Effector CD4-positive, alpha-beta T cell (primary cell): ENCODE measurements around the gene CADM2.

Experiments used
- DNase-seq: peaks from one replicate; pipeline ENCODE4 v3.0.0-alpha.2; 2020

CADM2 gene

DNA sequence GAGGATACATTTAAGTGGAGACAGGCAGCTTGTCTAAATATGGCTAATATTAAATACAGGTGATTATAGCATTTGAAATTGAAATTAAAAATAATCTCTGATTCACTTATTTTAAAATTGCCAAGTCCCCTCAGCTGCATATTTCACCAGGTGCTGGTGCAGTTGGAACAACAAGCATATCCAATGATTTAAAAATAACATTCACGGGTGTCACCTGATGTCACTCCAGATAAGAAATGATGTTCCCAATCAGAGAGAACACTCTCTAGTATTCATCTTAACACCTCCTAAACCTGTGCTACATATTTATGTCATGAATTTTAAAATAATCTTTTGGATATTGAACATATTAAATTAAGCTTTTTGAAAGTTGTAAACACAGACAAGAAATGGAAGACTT lies 249.9 kb downstream of the CADM2 start:
- no peak for DNase-seq

DNA sequence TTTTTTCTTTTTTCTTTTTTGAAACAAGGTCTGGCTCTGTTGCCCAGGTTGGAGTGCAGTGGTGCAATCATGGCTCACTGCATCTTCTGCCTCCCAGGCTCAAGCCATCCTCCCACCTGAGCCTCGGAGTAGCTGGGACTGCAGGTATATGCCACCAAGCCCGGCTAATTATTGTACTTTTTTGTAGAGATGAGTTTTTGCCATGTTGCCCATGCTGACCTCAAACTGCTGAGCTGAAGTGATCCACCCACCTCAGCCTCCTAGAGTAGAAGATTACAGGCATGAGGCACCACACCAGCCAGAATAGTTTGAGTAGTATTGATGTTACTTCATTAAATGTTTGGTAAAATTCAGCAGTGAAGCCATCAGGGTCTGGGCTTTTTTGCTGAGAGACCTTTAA lies 251.8 kb downstream of the CADM2 start:
- DNase-seq = no peak

DNA sequence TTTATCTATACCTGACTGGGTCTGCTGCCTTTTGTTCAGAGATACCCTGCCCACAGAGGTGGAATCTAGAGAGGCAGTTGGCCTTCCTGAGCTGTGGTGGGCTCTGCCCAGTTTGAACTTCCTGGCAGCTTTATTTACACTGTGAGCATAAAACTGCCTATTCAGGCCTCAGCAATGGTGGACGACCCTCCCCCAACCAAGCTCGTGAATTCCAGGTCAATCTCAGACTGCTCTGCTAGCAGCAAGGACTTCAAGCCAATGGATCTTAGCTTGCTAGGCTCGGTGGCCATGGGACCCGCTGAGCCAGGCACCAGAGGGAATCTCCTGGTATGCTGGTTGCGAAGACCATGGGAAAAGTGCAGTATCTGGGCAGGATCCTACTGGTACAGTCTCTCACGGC lies 270.2 kb downstream of the CADM2 start:
- no peak for DNase-seq

DNA sequence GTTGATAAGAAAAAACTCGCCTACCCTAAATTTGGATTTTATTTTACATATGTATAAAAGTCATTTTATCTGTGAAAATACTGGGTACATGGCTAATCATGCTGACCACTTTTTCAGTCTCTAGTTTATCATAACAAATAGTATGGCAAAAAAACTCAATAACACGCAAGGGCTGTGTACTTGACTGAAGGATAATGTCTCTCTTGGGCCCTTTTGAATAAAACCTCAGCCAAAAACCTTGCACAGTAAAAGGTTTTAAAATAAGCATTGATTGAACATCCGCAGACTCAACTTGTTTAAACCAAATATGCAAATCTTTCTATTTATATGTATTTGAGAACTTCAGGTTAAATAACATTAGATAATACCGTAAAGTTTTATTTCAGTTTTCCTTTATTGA lies 285.3 kb downstream of the CADM2 start:
- DNase-seq = no peak

DNA sequence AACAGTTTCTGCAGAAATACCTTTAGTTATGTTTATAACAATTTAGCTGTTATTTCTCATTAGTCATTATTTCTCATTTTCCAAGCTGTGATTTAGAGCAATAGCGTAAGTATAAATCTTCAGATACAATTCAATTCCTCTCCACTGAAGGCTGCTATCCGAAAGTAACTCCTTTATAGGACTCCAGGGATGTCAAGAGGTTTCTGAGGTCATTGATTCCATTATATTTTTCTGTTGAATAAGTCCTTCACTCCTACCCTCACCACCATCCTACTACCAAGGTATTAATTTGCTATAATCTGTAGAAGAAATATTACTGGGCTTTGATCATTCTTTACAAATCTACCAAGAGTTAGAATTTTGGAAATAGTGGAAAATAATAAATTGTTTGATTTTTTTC lies 285.7 kb downstream of the CADM2 start:
- DNase-seq = no peak

DNA sequence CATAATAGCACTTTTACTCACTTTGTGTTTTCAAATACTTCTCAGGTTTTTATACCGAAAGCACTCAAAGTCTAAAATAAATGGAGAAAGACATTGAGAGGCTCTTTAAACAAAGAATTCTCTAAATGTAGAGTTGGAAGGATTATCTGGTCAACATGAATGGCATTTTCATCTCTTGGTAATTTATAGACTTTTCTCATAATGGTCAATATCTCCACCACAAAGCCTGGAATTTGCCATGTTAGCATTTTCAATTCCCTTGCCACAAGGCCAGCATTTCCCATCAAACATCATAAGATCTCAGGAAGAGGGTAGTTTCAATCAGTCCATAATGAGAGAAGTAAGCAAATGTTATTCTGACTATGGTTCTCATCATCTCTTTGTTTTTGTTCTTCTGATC lies 293.0 kb downstream of the CADM2 start:
- no peak for DNase-seq

DNA sequence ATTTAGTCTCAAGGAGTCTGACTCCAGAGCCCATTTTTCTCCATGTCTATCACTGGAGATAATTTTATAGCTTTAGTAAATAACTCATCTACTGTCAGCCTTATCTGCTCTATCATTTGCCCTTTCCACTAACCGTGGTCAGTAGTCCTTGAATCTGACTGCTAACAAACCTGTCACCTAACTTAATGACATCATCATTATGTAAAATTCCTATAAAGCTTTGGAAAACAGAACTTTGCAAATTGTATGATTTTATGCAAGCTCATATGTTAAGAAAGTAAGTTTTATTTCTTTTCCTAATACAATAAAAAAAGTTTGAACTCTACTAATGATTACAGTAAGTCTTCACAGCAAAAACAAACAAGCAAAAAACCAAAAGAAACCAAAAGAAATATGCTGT lies 293.9 kb downstream of the CADM2 start:
- DNase-seq = no peak

DNA sequence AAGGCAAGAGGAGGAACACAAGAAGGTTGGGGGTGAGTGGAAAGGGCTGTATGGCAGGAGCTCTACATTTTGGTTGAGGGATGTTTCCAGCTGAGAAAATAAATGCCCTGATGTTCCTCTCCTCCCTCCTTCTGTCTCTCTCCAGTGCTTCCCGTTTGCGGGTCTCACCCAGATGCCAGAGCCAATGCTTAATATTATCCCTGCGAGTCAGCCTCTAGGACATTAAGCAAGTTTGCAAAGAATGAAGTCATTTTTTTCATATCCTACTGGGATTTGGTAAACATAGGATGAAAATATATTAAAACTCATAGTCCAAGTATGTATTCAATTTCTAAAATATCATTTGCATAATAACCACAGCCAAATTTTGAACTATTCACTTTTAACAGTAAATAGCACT lies 295.9 kb downstream of the CADM2 start:
- no peak for DNase-seq

DNA sequence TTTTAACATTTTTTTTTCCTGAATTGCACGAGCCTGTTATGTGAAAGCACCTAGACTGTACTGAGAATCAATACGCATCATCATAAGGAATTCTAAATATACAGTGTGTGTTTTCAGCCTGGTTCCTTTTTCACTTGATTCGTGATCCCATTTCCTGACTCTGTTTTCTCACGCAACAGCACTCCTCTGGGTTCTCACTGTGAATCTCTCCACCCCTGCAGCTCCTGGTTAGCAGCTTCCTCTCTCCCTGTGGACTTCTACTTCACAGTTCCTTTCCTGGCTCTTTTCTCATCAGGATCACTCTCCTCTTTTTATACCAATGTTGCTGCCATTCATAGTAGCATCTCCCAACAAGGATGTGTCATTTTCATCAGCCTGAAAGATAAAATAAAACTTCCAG lies 297.2 kb downstream of the CADM2 start:
- no peak for DNase-seq

DNA sequence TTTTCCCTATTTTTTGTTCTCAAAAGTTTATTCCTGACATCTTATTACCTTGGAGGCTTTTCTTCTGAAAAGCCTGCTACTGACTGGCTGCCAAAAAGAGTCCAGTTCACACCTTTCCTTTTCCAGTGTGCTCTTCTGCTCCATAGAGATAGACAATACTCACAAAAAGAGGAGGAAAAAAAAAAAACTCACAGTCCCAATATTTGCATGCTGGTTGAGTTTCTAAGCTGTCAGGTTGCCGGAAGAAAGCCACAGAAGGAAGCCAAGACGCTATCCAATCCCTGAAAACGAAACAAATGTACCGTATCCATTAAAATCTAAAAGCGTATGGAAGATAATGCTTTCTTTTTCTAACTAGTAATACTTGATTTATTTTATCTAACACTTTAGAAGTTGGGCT lies 299.5 kb downstream of the CADM2 start:
- no peak for DNase-seq

DNA sequence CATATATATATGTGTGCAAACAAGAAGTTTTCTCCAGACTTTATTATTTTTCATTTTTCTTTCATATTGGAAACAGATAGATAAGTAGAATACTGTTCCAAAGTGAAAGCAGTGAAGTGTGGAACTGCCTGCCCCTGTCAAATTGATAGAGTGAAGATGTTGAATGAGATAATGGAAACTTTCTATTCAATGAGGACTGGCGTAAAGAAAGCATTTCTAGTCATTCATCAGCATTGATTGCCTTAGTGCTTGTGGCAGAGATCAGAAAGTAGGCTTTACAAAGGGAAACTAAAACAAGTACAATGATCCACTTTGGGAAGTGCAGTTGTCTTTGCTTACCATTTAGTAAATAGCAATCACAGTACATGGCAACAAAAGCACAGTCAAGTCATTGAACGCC lies 300.0 kb downstream of the CADM2 start:
- no peak for DNase-seq

DNA sequence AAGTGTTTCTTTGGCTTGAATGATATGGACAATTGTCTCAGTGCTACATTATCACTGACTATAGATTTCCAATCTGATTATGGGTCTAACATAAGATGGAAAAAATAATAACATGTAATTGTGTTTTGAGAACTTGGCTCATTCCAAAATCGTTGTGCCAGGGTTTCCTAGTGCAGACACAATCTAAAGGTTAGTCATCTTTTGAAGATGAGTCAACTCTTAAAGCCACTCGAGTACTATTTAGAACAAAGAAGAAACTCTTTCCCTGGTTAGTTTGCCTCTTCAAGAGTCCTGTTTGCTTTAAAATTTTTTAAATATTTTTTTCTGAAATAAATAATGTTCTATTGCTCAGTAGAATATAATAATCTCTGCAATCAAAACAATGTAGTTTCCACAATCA lies 301.0 kb downstream of the CADM2 start:
- DNase-seq = no peak

DNA sequence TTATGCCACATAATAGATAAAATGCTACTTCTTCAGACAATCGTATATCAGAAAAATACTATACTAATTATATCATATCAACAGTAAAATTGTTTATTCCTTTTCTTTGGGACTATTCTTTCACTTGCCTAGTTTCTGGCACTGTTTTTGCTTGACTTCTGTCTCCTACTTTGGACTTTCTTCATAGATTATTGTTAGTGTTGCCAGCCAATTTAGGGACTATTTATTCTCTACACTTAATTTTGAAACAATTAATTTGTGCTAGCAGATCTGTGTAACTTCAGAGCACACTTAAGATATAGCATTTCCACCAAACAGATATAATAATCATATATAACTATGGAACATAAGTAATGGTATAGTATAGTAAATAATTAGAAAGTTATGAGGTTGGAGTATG lies 305.6 kb downstream of the CADM2 start:
- no peak for DNase-seq

DNA sequence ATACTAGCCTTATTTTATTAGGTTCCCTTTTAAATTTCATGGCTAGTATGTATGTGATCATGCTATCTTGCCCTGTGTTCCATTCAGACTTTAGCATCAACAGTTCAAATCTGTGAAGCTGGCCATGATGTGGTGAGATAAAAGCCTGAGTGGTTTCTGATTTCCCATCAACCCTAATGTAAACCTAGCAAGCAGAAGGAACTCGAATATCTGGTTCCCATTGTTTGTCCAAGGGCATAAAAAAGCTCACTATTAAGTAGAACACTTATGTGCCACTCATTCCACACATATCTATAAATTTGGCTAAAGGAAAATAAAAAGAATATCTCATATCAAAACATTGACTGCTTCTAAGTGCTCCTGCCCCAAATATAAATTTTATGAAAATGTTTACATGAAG lies 311.7 kb downstream of the CADM2 start:
- DNase-seq = no peak

DNA sequence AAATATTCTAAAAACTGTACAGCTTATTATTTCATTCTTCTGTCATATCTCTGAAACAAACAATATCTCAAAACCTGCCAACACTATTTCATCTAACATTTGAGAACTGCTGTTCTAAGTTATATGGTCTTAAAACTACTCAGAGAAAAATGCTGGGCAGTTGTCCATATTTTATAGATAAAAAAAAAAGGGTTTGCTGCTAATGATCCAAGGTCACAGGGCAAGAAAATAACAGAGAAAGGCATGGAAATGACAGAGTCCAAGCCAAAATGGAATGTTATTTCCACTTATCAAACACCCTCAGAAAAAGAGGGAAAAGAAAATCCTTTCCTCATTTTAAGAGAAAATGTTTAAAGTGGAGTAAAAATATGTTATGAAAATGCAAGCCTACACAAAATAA lies 313.1 kb downstream of the CADM2 start:
- no peak for DNase-seq

DNA sequence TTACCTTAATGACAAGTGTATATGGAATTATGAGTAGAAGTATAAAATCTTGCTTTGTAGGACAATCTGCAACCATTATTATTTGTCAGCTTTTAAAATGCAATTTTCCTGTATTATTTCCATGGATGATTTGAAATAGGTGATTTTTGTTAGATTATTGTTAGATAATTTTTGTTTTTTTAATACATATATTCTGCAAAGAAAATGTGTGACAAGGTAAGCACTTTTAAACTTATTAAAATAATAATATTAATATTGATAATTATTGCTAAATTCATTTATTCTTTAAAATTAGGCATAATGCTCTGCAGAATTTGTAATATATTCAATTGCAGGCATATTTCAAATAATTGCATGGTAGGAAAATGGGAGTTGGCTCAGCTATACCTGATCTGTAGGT lies 329.5 kb downstream of the CADM2 start:
- no peak for DNase-seq

DNA sequence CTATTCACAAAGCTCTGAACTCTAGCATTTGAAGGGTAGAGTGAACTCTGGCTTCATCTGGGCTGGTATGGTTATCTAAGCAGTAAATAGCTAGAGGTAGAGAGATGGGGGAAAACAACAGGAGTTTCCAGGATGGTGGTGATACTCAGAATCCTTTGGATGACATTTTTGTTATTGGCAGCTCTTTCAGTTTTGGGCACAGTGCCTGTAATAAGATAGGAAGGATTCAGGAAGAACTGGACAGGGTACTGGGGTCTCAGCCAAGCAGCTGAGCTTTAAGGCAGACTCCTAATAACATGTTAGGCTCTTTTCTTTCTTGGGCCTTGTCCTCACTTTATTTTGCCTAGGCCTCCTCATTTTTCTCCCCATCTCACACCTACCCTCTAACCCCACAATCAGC lies 338.5 kb downstream of the CADM2 start:
- no peak for DNase-seq

DNA sequence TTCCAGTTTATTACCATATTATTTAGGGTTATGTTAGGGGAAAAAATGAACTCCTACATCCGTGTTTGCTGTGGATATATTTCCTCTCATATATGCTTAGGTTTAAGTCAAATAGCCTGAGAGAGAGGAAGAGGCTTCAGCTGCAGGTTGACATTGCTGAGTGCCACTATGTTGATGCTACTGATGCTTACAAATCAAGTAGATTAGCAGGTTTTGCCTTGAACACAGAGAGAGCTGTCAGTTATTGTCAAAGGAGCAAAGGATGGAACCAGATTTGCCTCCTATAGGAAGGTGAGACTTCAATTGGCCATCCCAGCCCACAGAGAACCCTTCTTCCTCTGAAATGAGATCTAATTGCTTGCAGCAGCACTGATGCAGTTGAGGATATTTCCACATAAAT lies 339.2 kb downstream of the CADM2 start:
- no peak for DNase-seq

DNA sequence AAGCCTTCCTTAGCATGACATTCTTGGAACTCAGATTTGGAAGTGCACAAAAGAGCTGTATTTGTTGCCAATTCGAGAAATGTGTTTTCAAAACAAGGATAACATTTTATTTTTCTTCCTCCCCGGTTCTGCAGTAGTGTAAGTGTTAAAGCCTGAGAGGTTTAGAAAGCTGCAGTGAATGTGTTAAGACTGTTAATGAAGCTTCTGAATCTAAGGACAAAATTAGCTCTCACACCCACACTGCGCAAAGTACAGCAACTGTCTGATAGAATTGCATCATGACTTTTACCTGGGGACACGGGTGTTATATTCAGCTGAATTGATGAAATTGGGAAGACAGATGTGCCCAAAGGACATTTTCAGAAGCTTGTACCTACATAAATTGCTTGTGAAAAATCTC lies 344.4 kb downstream of the CADM2 start:
- DNase-seq = no peak

DNA sequence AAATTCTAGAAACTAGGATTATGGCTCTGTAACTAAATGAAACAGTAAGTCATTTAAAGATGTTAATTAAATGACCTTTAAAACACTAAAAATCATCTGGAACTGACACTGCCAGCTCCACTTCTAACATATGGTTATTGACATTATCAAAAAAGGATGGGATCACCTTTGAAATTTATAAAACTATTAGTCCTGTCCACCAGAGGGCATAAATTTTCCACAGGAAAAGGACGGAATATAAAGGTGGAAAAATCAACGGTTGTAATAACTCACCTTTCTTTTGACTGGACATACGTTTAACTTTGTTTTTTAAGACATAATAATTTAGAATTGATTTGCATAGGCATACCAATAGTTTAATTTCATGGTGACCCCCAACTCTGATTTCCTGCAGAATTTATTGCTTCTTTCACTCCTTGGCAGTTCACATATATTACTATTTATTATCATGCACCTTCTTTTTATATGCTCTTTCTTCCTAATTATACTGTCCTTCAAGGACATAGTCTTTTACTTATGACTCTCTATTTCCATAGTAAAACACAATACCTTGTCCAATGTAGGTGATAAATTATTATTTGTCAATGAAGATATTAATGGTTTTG lies 345.7 kb downstream of the CADM2 start:
- DNase-seq = no peak

DNA sequence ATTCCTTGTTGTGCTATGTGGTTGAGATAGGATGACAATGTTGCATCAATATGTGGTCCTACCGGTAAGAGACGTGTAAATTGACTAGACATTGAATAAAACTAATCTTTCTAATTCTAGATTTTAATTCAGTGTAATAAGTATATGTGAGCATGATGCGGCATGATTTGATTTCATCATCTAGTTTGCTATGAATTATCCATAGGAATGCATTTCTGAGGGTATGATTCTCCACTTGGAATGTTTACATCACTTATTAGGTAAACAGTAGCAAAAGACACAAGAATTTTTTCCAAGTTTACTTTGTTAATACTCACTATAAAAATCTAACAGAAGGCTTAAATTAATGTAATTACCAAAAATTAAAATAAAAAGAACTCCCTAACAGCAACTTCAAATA lies 353.5 kb downstream of the CADM2 start:
- DNase-seq = no peak

DNA sequence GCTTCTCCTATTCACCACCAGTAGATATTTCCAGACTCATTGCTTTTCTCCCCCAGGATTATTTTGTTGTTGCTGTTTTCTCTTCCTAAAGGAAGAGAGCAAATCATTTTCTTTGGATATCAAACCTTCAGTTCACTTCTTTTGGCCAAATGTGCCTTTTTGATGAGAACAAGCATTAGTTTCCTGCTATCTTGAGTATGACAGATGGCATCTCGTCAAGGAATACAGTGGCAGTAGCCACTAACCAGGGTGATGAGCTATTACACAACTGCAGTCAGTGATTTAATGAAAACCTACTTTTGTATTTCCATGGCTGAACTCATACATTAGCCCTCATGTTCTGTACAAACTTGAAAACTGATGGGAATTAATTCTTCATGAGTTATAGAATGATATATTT lies 354.6 kb downstream of the CADM2 start:
- no peak for DNase-seq

DNA sequence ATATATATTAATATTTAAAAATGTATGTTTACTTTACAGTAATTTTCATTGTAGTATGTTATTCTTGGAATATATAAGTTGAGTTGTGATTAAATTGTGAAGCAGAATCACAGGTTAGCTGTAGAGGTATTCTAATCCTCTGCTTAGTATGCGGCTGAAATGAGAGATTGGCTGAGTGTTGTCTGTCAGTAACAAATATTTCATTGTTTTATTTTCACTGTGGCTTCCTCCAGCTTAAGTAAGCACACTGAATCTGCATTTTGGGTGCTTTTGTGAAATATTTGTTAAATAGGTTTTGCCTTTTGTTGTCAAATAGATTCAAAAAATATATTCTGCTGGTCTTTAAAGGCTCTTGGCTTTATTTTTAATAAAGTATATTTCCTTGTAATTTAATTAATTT lies 357.5 kb downstream of the CADM2 start:
- DNase-seq = no peak

DNA sequence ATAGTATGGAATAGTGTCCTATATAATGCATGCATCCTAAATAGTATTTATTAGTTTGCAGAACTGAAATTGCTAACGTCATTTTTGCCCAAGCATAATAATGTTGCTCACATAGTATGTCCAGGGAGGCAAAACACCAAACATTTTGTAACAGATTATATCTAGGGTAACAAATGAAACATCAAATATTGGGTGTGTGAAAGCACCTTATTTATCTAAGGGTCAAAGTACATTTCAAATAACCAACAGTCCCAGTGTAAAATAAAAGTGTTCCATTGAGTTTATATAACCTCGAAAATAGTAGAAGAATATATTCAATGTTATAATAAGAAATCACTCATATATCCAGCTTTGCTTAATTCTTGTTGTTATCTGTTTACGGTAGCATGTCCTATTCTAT lies 363.1 kb downstream of the CADM2 start:
- DNase-seq = no peak

DNA sequence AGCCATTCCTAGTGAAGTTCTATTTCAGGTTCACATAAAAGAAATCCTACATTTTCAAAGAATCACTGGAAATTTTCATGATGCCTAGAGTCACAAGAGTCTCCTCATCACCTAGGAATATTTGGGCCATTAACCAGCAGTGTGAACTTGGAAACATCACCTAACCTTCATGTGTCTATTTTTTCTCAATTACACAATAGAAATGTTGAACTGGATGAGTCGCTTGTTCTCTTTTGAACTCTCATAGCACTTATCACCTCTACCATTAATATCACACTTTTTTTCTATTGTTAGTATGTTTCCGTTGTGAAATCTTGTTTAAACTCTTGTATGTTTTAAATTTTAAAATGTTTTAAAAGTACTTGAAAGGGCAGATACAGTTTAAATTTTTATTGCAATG lies 371.3 kb downstream of the CADM2 start:
- DNase-seq = no peak

DNA sequence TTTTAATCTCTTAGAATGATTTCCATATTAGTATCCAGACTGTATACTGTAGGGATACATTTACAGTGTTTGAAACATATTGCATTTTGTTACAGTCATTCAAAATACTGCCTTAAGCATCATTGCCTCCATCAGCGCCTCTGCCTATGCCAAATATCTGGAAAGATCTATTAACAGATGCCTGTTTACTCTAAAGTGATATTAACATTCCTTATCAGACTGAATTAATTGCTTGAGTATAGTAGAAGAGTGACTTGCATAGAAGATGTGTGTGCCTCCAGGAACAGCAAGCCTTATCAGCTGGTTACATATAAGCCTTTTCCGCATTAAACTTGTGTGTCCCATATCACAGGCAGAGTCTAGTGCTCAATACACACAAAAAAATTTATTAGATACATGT lies 379.1 kb downstream of the CADM2 start:
- DNase-seq = no peak
